Measurements from ENCODE around the gene EEFSEC. TPM values are rescaled to one million over a fixed set of nuclear protein-coding genes. Genes with fewer than 3 reads are reported as not detected.

Gene EEFSEC
- total and polyA plus RNA-seq, 2 of the 4 experiments (the other 2 are of a cell fraction) = 4.5 to 9.3 TPM

- ChIA-PET CTCF (no interaction called here), POLR2A (ENCODE audit: unreplicated experiment) (no interaction called here)
- Histone ChIP-seq H2AK5ac (ENCODE audit: low read depth, low read length) (no peak overlapping the region), H2BK120ac (ENCODE audit: low read depth, low read length) (no peak overlapping the region), H2BK20ac (ENCODE audit: low read depth, low read length) (no peak overlapping the region), H3K56ac (ENCODE audit: extremely low read depth, insufficient read depth, low read length) (no peak overlapping the region), H3K9me1 (ENCODE audit: insufficient read depth, low read length) (peaks cover 7% of the 10 kb centered on the region; the same call in 1 of the 2 replicates), H3K4me3 (ENCODE audit: insufficient read depth, low read depth, low read length) (no peak overlapping the region), H3K4me1 (ENCODE audit: control insufficient read depth, insufficient read depth, low read length) (no peaks in the 10 kb centered on the region), H2AK9ac (replicated peaks; ENCODE audit: low read depth, low read length, poor library complexity) (no peak overlapping the region), H3K36me3 (ENCODE audit: control insufficient read depth, insufficient read depth, low read length) (no peaks in the 10 kb centered on the region; the same call in 1 of the 2 replicates), H4K8ac (ENCODE audit: low read depth in 2 of 2, low read length in 2 of 2) (no peak overlapping the region), H3K23ac (ENCODE audit: low read depth, low read length) (no peak overlapping the region), H3K14ac (replicated peaks; ENCODE audit: low read depth, low read length) (no peak overlapping the region), H3K9me3 (ENCODE audit: control insufficient read depth, insufficient read depth, low read length) (no peaks in the 10 kb centered on the region), H2BK15ac (ENCODE audit: low read depth, low read length) (no peak overlapping the region), H2AFZ (replicated peaks; ENCODE audit: low read length, poor library complexity) (no peak overlapping the region), H3K79me1 (ENCODE audit: low read depth in 1 of 2, low read length in 2 of 2) (no peaks in the 10 kb centered on the region; a peak in 1 of 4 replicates), H3K4me2 (ENCODE audit: low read depth, low read length) (no peak overlapping the region), H3K9ac (ENCODE audit: low read depth, low read length) (no peak overlapping the region), H3K27me3 (ENCODE audit: control insufficient read depth, insufficient read depth, low read length) (no peaks in the 10 kb centered on the region), H3K4ac (ENCODE audit: low read depth, low read length) (no peak overlapping the region), H4K5ac (ENCODE audit: low read depth, low read length) (no peak overlapping the region), H4K20me1 (ENCODE audit: insufficient read depth, low read length) (no peaks in the 10 kb centered on the region), H3K27ac (ENCODE audit: insufficient read depth, low read length) (no peak overlapping the region), H2BK5ac (ENCODE audit: low read depth, low read length, poor library complexity, severe bottlenecking) (no peak overlapping the region), H3K18ac (ENCODE audit: low read depth, low read length) (no peak overlapping the region), H4K91ac (ENCODE audit: insufficient read depth, low read depth, low read length) (no peak overlapping the region)
- in situ Hi-C loops (cut with MboI; ENCODE audit: low sequenced_read_pairs) = no loop called here
- no TSS peak for BruUV-seq (replicated peaks)
- DNase-seq (no peak), ATAC-seq (ENCODE audit: low read depth) (no peak)
- 63% methylated on average over 2 of the region's 6 CpGs; no CpG with 5 or more reads in 1 of the 2 experiments for WGBS, 2 experiments (ENCODE audit: extremely low coverage in 2 of 2, insufficient read length in 1 of 2)
- dilution Hi-C loops (cut with HindIII; ENCODE audit: low sequenced_read_pairs, unreplicated experiment) = no loop called here
- no peak for TF ChIP-seq MXI1 (IDR thresholded peaks at IDR 0.05; ENCODE audit: borderline replicate concordance, low read depth, low read length)
- TF ChIP-seq FOS (IDR thresholded peaks at IDR 0.05; ENCODE audit: low read depth, low read length) = no peak
- TF ChIP-seq CHD1 (IDR thresholded peaks at IDR 0.05; ENCODE audit: low read depth, low read length) = no peak
- TF ChIP-seq CTCF (conservative IDR thresholded peaks at IDR 0.05; ENCODE audit: low read depth, low read length) = no peak
- TF ChIP-seq SMC3 (IDR thresholded peaks at IDR 0.05; ENCODE audit: low read depth, low read length) = no peak
- TF ChIP-seq BHLHE40 (IDR thresholded peaks at IDR 0.05; ENCODE audit: low read depth, low read length) = no peak
- TF ChIP-seq RFX5 (IDR thresholded peaks at IDR 0.05; ENCODE audit: low read depth, low read length) = no peak
- no peak for TF ChIP-seq ELK1 (IDR thresholded peaks at IDR 0.05; ENCODE audit: borderline replicate concordance, low read depth, low read length)
- no peak for TF ChIP-seq RCOR1 (IDR thresholded peaks at IDR 0.05; ENCODE audit: insufficient replicate concordance, low read length)
- TF ChIP-seq USF2 (IDR thresholded peaks at IDR 0.05; ENCODE audit: low read depth, low read length) = no peak
- TF ChIP-seq MAZ (IDR thresholded peaks at IDR 0.05; ENCODE audit: borderline replicate concordance, low read depth, low read length) = no peak
- no peak for TF ChIP-seq CEBPB (IDR thresholded peaks at IDR 0.05; ENCODE audit: low read depth, low read length)
- TF ChIP-seq MAFK (IDR thresholded peaks at IDR 0.05; ENCODE audit: low read depth, low read length) = no peak
- intact Hi-C loops (cut with micrococcal nuclease) = loop anchor here (10.0 kb wide), 1 partner anchor 277 kb away; no protein-coding TSS in a partner anchor
These were observed 154.6 kb downstream of the EEFSEC start for GRCh38 chr3:128307781-128308469.
